Activated CD4-positive, alpha-beta T cell treated with anti-CD3 and anti-CD28 coated beads, Interleukin-2, amount 50 U/mL, for 24 hours (primary cell): ENCODE measurements around the gene C9orf43.
"Not testable (repeated sequence)": the region's sequence is repeated elsewhere in the genome, so short reads cannot be mapped to it uniquely, and the experiment has no call there.

Experiments
- DNase-seq, 2 donors: peaks; one replicate each; pipeline ENCODE4 v3.0.0-alpha.2; 2020; ENCODE audit warnings: low read depth in 1 of 2, low spot score in 1 of 2

C9orf43 gene

GRCh38 chr9:113410207-113410864 lies at the start of gene C9orf43, which contains the start of gene POLE3:
C9orf43 (plus strand) TSS chr9:113410747; CDS start chr9:113413494, 2,747 bp downstream.
POLE3 (minus strand) TSS chr9:113410675; CDS start chr9:113410293, 382 bp downstream.
- DNase-seq, result peak; percentile 92 to 93

- DNase-seq, result no peak
These were observed 49.1 kb upstream of the C9orf43 start for GRCh38 chr9:113361304-113362018.

GRCh38 chr9:113363336-113363735 lies 47.2 kb upstream of the C9orf43 start:
- no peak for DNase-seq

- no peak for DNase-seq
These were observed 45.6 kb upstream of the C9orf43 start for GRCh38 chr9:113364951-113365350.

- DNase-seq, result not testable (repeated sequence)
These were observed 44.9 kb upstream of the C9orf43 start for GRCh38 chr9:113365652-113366051.

- no peak for DNase-seq
These were observed 42.1 kb upstream of the C9orf43 start for GRCh38 chr9:113368348-113368981.

GRCh38 chr9:113368982-113369854 lies 41.3 kb upstream of the C9orf43 start:
- DNase-seq, result no peak

- DNase-seq, result no peak
These were observed 40.7 kb upstream of the C9orf43 start for GRCh38 chr9:113369855-113370140.

GRCh38 chr9:113370806-113371325 lies 39.7 kb upstream of the C9orf43 start:
- no peak for DNase-seq

GRCh38 chr9:113372059-113372458 lies 38.5 kb upstream of the C9orf43 start:
- DNase-seq, result no peak

- no peak for DNase-seq
These were observed 37.3 kb upstream of the C9orf43 start for GRCh38 chr9:113373256-113373655.

- DNase-seq, result no peak
These were observed 36.7 kb upstream of the C9orf43 start for GRCh38 chr9:113373676-113374392.

GRCh38 chr9:113375057-113376023 lies 35.2 kb upstream of the C9orf43 start:
- no peak for DNase-seq

GRCh38 chr9:113376634-113377567 lies 33.6 kb upstream of the C9orf43 start, which contains the start of gene HDHD3:
HDHD3 (minus strand) TSS chr9:113376986; CDS start chr9:113374354, 2,632 bp downstream.
- peak; percentile 41 to 66 for DNase-seq

- not testable (repeated sequence) for DNase-seq
These were observed 31.3 kb upstream of the C9orf43 start for GRCh38 chr9:113379094-113379828.

- not testable (repeated sequence) for DNase-seq
These were observed 30.7 kb upstream of the C9orf43 start for GRCh38 chr9:113379829-113380210.

GRCh38 chr9:113380869-113381378 lies 29.6 kb upstream of the C9orf43 start:
- DNase-seq, result no peak
